NCI-H2227 (cell line): ENCODE data around the gene MBOAT1.
A peak's percentile ranks its signal among the peaks of the same experiment; 100 is the strongest.

Source experiments
- DNase-seq: peaks from one replicate; lab custom pipeline; 2025; ENCODE audit not compliant: unreplicated experiment; lab: John Stamatoyannopoulos, UW

The MBOAT1 gene

GRCh38 chr6:20234136-20234535 is 21.9 kb upstream of the MBOAT1 start:
- DNase-seq: no peak

- no peak for DNase-seq
Observed at GRCh38 chr6:20233007-20233730, 20.9 kb upstream of the MBOAT1 start.

GRCh38 chr6:20232188-20232587 is 19.9 kb upstream of the MBOAT1 start:
- no peak for DNase-seq

DNA sequence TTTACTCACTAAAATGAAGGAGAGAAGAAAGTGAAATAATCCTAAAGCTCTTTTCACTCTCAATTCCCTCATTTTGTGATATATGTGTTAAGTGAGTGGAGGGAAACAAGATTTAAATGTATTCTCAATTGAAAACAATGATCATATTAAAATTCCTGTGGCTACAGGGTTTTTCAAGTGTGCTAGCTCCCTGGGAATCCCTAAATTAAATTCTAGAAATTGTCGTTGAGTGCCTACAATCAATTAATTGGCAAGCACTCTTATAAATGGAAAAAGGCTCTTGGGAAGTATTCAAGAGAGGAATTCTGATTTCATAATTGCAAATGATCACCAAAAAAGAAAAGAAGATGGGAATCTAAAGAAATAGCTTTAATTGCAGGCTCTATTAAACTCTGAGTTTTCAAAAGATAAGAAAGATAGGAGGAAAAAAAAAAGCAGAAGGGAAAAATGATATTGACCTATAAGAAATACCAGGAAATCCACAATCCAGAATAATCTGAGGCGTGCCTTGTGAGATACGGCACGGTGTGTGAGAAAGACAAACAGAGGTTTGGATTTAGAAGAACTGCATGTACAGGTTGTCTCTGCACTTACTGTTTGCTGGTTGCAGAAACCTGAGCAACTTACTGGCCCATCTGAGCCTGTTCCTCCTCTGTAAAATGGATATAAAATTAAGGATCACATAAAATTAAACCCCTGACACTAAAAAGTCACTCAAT is 18.3 kb upstream of the MBOAT1 start:
- no peak for DNase-seq

DNA sequence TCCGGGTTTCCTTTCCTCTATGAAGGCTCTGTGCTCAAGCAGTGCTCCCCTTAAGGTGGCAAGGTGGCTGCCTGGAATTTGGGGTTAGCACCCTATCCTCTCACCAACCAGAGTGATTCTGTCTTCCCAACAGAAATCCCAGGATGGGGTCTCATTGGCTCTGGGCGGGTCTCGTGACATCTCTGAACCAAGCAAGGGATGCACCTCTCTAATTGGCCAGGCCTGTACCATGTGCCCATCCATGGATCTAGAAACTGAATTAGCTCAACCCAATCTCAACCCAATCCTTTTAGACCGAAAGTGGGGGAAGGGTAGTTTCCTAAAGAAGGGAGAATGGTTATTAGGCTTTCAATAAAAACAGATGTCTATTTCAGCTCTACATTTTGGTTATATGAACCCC is 17.6 kb upstream of the MBOAT1 start:
- no peak for DNase-seq

- DNase-seq: no peak
Observed at GRCh38 chr6:20227350-20227749, 15.1 kb upstream of the MBOAT1 start.

GRCh38 chr6:20223141-20223540 is 10.9 kb upstream of the MBOAT1 start:
- no peak for DNase-seq

DNA sequence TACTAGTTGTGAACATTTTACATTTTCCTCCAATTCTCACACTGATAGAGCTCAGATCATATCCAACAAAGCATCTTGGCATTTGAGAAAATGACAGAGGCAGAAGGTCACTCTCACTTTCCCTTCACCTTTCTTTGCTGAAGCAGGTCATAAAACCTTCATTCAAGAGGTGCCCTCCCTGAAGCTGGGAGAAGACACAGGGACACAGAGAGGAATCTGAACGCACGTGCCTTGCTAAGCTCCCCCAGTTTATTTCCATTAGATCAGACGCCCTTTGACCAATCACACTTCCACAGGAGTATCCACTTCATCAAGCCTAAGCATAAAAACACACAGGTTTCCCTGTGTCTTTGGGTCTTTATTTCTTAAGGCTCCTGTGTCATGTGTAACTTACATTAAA is 9.2 kb upstream of the MBOAT1 start:
- DNase-seq: no peak

DNA sequence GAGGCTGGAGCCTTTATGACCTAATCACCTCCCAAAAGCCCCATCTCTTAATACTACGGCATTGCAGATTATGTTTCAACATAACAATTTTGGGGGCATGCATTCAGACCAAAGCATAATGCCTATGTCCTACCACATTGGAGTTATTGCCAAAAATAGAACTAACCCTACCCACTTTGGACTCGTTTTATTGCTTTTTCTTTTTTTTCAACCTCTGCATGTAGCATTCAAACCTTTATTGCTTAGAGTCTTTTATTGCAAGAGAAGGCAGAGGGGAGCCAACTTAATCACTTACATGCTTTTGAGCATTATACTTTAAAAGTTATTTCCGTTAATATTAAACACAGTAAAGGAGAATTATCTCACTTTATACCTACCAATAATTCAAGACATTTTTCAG is 8.1 kb upstream of the MBOAT1 start:
- no peak for DNase-seq

DNA sequence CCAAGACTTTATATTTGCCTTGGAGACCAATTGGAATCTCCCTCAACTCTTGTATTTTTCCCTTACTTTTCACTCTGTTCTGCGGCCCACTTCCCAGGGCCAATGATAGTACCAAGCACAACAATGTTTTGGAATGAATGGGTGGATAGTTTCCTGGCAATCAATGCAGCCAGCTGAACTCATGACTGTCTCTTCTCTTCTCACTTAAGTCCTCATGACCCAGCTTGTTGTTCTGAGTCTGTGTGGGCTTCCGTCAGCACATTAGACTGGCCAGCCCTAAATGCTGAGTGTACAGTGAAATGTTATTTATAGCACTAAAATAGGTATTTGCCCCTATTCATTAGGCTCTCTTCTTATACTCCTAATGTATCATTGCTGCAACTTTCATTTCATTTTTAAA is 5.6 kb upstream of the MBOAT1 start:
- DNase-seq: no peak

DNA sequence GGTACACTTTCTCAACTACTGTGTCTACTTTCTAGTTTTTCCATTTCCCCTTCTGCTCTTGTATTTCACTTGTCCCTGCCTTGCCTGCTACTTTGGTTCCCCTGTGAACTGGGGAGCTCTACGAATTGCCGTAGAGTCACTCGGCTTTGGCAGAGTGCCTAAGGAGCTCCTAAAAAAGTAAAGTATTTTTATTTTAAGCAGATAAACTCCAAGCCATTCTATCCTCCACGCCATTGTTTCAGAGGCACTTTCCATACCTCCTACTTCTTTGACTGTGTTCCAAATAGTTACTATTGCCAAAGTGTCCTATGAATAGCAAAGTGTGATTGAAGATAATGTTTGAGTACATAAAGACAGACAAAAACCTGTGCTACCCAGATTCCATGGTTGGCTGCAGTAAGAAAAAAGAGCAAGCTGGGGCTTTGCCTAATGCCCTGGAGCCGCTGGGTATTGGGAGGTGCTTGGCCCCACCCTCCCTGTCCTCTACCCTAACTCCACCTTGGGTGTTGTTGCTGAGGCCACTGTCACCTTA is 5.1 kb upstream of the MBOAT1 start:
- no peak for DNase-seq

DNA sequence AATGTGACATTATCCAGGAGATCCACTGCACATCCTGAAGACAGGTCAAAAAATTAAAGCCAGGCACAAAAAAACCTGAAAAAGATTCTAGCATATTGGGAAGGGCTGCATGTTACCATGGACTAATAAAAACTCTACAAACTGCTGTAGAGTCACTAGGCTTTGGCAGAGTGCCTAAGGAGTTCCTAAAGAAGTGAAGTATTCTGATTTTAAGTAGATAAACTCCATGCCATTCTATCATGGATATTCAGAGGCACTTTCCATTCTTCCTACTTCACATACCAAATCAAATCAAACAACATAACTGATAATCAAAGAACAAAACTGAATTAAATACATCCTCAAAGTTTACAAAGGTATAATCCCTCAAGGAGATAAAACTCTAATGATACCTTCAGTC is 3.0 kb upstream of the MBOAT1 start:
- no peak for DNase-seq

GRCh38 chr6:20213271-20213798 is 1.1 kb upstream of the MBOAT1 start:
- no peak for DNase-seq

- DNase-seq: peak; percentile 66
Observed at GRCh38 chr6:20211941-20212391, 303 bp downstream of the MBOAT1 start.

DNA sequence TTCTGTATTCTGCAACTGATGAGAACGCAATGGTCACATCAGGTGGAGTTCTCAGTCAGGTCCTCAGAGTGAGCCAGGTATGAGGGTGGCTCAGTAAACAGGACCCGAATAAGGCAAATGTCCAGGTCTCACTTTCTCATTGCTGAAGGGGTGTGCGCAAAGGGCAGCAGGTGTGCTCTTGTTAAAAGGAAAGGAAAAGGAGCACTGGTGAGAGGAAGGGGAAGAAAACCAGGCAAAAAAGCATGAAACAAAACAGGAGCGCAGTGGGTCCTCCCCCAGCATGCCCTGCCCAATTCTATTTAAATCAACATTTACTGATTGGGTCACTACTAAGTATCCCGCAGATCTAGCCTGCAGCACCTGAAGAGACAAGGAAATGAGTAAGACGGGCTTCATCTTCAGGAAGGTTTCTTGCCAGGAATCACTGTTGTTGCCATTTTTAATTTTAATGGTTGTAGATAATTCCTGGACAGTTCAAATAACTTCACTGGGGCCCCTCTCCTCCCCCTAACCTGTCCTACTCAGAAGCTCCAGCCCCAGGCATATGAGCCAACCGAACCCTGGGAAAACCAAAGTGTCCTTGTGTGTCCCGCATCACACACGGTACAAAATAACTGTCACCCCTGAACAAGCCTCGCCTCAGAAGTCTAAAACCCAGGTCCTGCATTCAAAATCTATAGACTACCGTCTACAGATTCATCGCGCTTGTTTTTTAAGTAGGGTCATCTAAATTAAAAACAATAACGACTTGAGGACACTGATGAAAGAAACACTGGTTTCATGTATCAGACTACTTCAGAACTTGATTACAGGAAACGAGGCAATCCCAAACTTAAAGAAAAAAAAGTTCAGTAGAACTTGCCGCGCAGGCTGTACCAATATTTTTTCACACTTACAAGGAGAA is 980 bp downstream of the MBOAT1 start:
- no peak for DNase-seq

GRCh38 chr6:20210158-20210557 is 2.1 kb downstream of the MBOAT1 start:
- no peak for DNase-seq

DNA sequence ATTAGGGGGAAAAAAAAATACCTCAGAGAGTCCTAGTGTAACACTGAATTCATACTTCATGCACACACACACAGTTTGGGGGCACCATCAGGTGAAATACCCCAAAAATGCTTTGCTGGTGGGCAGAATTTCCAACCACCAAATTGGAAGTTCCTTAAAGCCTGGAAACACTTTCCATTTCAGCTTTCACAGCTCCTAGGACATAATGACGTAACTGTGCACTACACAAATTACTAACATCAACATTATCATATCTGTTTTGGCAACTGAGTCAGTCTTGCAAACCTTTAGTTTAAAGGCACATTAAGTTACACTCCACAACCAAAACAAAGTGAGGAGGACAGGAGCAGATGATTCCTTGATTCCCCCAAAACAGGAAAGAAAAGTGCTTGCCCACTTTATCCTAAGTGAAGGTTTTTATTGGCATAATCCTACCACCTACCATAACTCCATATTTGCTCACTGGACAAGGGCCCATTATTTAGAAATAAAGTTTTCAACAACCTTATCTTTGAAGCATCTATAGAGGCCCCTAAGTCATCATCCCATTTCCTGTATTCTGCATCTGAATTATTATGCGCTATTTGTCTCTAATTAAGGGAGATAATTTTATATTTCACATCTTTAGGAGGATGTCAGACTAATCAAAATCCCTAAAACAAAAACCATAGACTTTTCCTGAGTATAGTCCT is 3.4 kb downstream of the MBOAT1 start:
- no peak for DNase-seq

GRCh38 chr6:20207088-20207418 is 5.2 kb downstream of the MBOAT1 start:
- no peak for DNase-seq

DNA sequence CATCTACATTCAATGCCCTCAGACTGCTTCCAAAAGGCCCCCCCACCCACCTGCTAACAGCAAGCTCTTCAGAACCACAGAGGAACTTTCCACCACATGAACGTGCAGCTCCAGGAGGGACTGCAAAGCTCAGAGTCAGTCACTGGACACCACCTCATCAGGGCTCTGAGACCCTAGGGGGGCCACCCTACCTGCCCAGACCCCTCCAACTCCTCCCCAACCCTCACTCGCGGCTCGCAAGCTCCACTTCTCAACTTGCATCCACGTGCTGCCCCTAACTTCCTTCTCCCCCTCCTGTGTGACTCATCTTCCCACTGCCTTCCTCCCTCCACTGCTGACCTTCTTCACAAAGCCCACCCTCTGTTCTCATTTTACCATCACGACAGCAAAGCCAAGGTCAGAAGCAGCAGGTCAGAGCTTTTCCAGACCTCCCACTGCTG is 6.5 kb downstream of the MBOAT1 start:
- no peak for DNase-seq

DNA sequence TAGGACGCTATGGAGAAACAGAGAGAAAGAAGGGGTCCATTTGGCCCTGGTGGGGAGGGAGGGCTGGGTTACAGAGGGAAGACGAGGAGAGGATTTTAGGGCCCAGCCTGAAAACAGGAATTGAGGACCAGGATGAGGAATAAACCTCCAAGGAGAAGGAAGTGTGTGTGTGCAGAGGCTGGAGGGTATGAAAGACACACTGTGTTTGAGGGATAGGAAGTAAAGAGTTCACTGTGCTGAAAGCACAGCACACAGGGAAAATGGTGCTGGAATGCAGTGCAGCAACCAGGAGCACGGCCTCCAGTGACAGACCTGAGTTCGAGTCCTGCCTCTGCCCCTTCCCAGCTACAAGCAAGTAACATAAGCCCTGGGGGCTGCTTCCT is 7.8 kb downstream of the MBOAT1 start:
- DNase-seq: no peak
